Mesenchymal stem cell (in vitro differentiated cells and primary cell): ENCODE measurements around the gene SLC12A3.

Experiments used
- DNase-seq: peaks from one replicate; pipeline ENCODE4 v3.0.0-alpha.2; 2013
- H2AFZ ChIP-seq: one replicate; pipeline ENCODE4 v1.6.1; 2013; ENCODE audit warnings: low read depth, mild to moderate bottlenecking, control low read depth, inconsistent platforms, low read length, moderate library complexity
- H2AK5ac ChIP-seq: 2 replicates; pipeline ENCODE4 v1.6.1; 2013; ENCODE audit warnings: low read length, moderate library complexity, mild to moderate bottlenecking, inconsistent platforms; ENCODE audit not compliant: severe bottlenecking
- H2BK120ac ChIP-seq: one replicate; pipeline ENCODE4 v1.6.1; 2013; ENCODE audit warnings: low read depth, mild to moderate bottlenecking, inconsistent platforms, low read length, moderate library complexity
- H2BK12ac ChIP-seq, 2 experiments: one replicate each; pipeline ENCODE4 v1.6.1; 2013; ENCODE audit warnings: inconsistent platforms in 2 of 2, low read length in 2 of 2, mild to moderate bottlenecking in 2 of 2, moderate library complexity in 2 of 2, control low read depth in 1 of 2
- H2BK15ac ChIP-seq: one replicate; pipeline ENCODE4 v1.6.1; 2013; ENCODE audit warnings: mild to moderate bottlenecking, low read depth, inconsistent platforms; ENCODE audit not compliant: poor library complexity, severe bottlenecking
- H2BK5ac ChIP-seq: 2 replicates; pipeline ENCODE4 v1.6.1; 2013; ENCODE audit warnings: low read depth, mild to moderate bottlenecking, low read length, control low read depth, inconsistent platforms; ENCODE audit not compliant: poor library complexity, severe bottlenecking
- H3K14ac ChIP-seq, 2 experiments: one replicate each; pipeline ENCODE4 v1.6.1; 2013; ENCODE audit warnings: inconsistent platforms in 2 of 2, low read length in 2 of 2, control low read depth in 1 of 2, mild to moderate bottlenecking in 1 of 2, moderate library complexity in 1 of 2
- H3K18ac ChIP-seq, 2 experiments: one replicate each; pipeline ENCODE4 v1.6.1; 2013; ENCODE audit warnings: inconsistent platforms in 2 of 2, low read length in 2 of 2, control low read depth in 1 of 2, low read depth in 1 of 2, mild to moderate bottlenecking in 1 of 2
- H3K23ac ChIP-seq, 2 experiments: one replicate each; pipeline ENCODE4 v1.6.1; 2013; ENCODE audit warnings: inconsistent platforms in 2 of 2, low read length in 2 of 2, mild to moderate bottlenecking in 2 of 2, moderate library complexity in 2 of 2, control low read depth in 1 of 2
- H3K27ac ChIP-seq: 2 replicates; pipeline ENCODE4 v1.5.1; 2013; ENCODE audit warnings: mild to moderate bottlenecking, moderate library complexity, low read length, control low read depth, inconsistent platforms; ENCODE audit not compliant: poor library complexity, severe bottlenecking
- H3K27me3 ChIP-seq, 2 experiments: 2 replicates each; pipeline versions ENCODE4 v1.6.1 to v1.7.0; 2013; ENCODE audit warnings: low read length in 2 of 2, mild to moderate bottlenecking in 2 of 2, moderate library complexity in 2 of 2, control low read depth in 1 of 2, inconsistent platforms in 1 of 2; ENCODE audit not compliant: control insufficient read depth in 1 of 2, insufficient read depth in 1 of 2
- H3K36me3 ChIP-seq, 2 experiments: 2 replicates each; pipeline versions ENCODE4 v1.6.1 to v1.7.0; 2013; ENCODE audit warnings: low read length in 2 of 2, control low read depth in 1 of 2, inconsistent platforms in 1 of 2, low read depth in 1 of 2, mild to moderate bottlenecking in 1 of 2; ENCODE audit not compliant: insufficient read depth in 2 of 2, control insufficient read depth in 1 of 2
- H3K4ac ChIP-seq, 2 experiments: one replicate each; pipeline ENCODE4 v1.6.1; 2013; ENCODE audit warnings: inconsistent platforms in 2 of 2, low read length in 2 of 2, mild to moderate bottlenecking in 2 of 2, moderate library complexity in 2 of 2, control low read depth in 1 of 2, low read depth in 1 of 2
- H3K4me1 ChIP-seq: 2 replicates; pipeline ENCODE4 v1.6.1; 2013; ENCODE audit warnings: low read depth, low read length, control low read depth; ENCODE audit not compliant: control insufficient read depth, insufficient read depth
- H3K4me2 ChIP-seq: 2 replicates; pipeline ENCODE4 v1.6.1; 2013; ENCODE audit warnings: low read length, mild to moderate bottlenecking, inconsistent platforms; ENCODE audit not compliant: poor library complexity, severe bottlenecking
- H3K4me3 ChIP-seq, 2 experiments: 2 replicates each; pipeline versions ENCODE4 v1.5.1 to v1.7.0; 2013; ENCODE audit warnings: low read length in 2 of 2, mild to moderate bottlenecking in 2 of 2, control low read depth in 1 of 2, low read depth in 1 of 2; ENCODE audit not compliant: insufficient read depth in 1 of 2
- H3K79me1 ChIP-seq: replicated peaks from 2 replicates; pipeline ENCODE4 v1.6.1; 2013; ENCODE audit warnings: mild to moderate bottlenecking, control low read depth, low read length, inconsistent platforms; ENCODE audit not compliant: poor library complexity, severe bottlenecking
- H3K9ac ChIP-seq: 2 replicates; pipeline ENCODE4 v1.7.0; 2013; ENCODE audit warnings: mild to moderate bottlenecking, low read length, moderate library complexity
- H3K9me3 ChIP-seq: 2 replicates; pipeline ENCODE4 v1.7.0; 2013; ENCODE audit warnings: mild to moderate bottlenecking, low read length; ENCODE audit not compliant: control insufficient read depth
- H4K8ac ChIP-seq: one replicate; pipeline ENCODE4 v1.6.1; 2013; ENCODE audit warnings: inconsistent platforms, mild to moderate bottlenecking, low read length, moderate library complexity
- H4K91ac ChIP-seq: one replicate; pipeline ENCODE4 v1.6.1; 2013; ENCODE audit warnings: mild to moderate bottlenecking, low read length, inconsistent platforms
- WGBS: methylation state at CpG from one replicate; pipeline ENCODE4 v1.1.7; 2013; ENCODE audit warnings: mixed read lengths; 5-methylcytosine and 5-hydroxymethylcytosine counted together

Gene SLC12A3

GRCh38 chr16:56938664-56939513, 73.9 kb downstream of the SLC12A3 start:
- H2BK5ac ChIP-seq: no peak overlapping the region
- no peak overlapping the region for H3K4ac ChIP-seq
- DNase-seq: no peak
- 92% methylated on average over 8 of the region's 8 CpGs for WGBS
- H3K23ac ChIP-seq: no peak overlapping the region
- no peak overlapping the region for H3K14ac ChIP-seq
- no peak overlapping the region for H2BK12ac ChIP-seq
- no peak overlapping the region for H2AK5ac ChIP-seq
- no peaks in the 10 kb centered on the region for H3K9me3 ChIP-seq
- no peak overlapping the region for H2BK15ac ChIP-seq
- no peak overlapping the region for H3K4me3 ChIP-seq
- H2BK120ac ChIP-seq: no peak overlapping the region
- H2AFZ ChIP-seq: no peak overlapping the region
- no peak overlapping the region for H4K91ac ChIP-seq
- no peak overlapping the region for H3K27ac ChIP-seq
- peaks cover 46 to 93% of the 10 kb centered on the region in 2 experiments for H3K36me3 ChIP-seq
- no peaks in the 10 kb centered on the region for H3K27me3 ChIP-seq
- peaks cover under 1% of the 10 kb centered on the region for H3K4me1 ChIP-seq
- H4K8ac ChIP-seq: no peak overlapping the region
- no peak overlapping the region for H3K4me2 ChIP-seq
- H3K18ac ChIP-seq: no peak overlapping the region
- no peak overlapping the region for H3K9ac ChIP-seq
- H3K79me1 ChIP-seq: peaks cover 22% of the 10 kb centered on the region

- Histone ChIP-seq H3K4ac (no peak overlapping the region), H3K9me3 (no peaks in the 10 kb centered on the region), H3K9ac (no peak overlapping the region), H2BK5ac (no peak overlapping the region), H2BK12ac (no peak overlapping the region), H3K4me1 (peaks cover 2% of the 10 kb centered on the region), H3K4me3 (no peak overlapping the region), H3K4me2 (no peak overlapping the region), H2BK120ac (no peak overlapping the region), H3K14ac (no peak overlapping the region), H3K27me3 (no peaks in the 10 kb centered on the region), H3K79me1 (peaks cover 22% of the 10 kb centered on the region), H3K23ac (no peak overlapping the region), H3K36me3 (peaks cover 48 to 98% of the 10 kb centered on the region in 2 experiments), H3K27ac (no peak overlapping the region), H2AFZ (no peak overlapping the region), H2AK5ac (no peak overlapping the region), H3K18ac (no peak overlapping the region), H4K8ac (no peak overlapping the region), H4K91ac (no peak overlapping the region), H2BK15ac (no peak overlapping the region)
- DNase-seq: no peak
- WGBS: 96% methylated on average over 2 of the region's 4 CpGs
Observed at GRCh38 chr16:56939801-56940200, 74.8 kb downstream of the SLC12A3 start.

DNA sequence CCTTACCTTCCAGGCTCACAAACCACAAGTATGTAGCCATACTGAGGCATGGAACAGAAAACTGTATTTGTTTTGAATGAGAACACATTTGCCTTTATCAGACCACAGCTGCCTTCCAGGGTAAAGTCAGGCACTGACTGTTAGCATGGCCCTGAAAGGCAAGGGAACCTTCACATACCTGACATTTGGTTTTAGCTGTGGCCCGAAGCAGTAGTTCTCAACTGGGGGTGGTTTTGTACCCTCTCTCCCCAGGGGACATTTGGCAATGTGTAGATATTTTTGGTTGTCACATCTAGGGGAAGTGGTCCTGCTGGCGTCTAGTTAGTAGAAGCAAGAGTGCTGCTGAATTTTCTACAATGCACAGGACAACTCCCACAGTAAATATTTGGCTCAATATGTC, 76.1 kb downstream of the SLC12A3 start:
- H3K4me1 ChIP-seq: peaks cover 7% of the 10 kb centered on the region

DNA sequence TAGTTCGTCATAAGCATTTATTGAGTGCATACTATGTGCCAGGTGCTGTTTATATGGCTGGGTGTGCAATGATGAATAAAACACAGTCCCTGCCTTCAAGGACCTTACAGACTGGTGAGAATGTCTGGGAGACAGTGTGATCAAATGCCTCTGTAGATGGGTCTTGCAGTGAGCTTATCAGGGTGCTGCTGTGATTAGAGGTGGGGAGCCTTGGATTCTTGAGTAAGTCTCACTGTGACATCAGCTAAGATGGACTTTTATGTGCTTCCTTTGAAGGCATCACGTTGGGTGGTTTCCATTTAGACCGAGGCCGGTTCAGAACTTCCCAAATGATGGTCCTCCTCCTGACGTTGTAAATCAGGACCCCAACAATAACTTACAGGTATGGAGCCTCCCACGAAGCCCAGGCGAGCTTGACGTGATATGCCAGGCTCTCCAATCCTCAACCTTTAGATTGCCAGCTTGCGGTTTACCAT, 76.9 kb downstream of the SLC12A3 start:
- 92% methylated on average over 9 of the region's 9 CpGs for WGBS
- Histone ChIP-seq H3K9ac (no peak overlapping the region), H2BK5ac (no peak overlapping the region), H3K9me3 (no peaks in the 10 kb centered on the region), H2AK5ac (no peak overlapping the region), H3K27me3 (no peaks in the 10 kb centered on the region), H3K23ac (no peak overlapping the region), H3K79me1 (peaks cover 20% of the 10 kb centered on the region), H2AFZ (no peak overlapping the region), H3K4me1 (peaks cover 10% of the 10 kb centered on the region), H3K4ac (no peak overlapping the region), H3K14ac (no peak overlapping the region), H3K4me3 (no peak overlapping the region), H3K4me2 (no peak overlapping the region), H3K18ac (no peak overlapping the region), H2BK120ac (no peak overlapping the region), H3K36me3 (peaks cover 49 to 94% of the 10 kb centered on the region in 2 experiments), H2BK15ac (no peak overlapping the region), H2BK12ac (no peak overlapping the region), H3K27ac (no peak overlapping the region), H4K91ac (no peak overlapping the region), H4K8ac (no peak overlapping the region)
- no peak for DNase-seq

More for the DNA sequence above, 76.1 kb downstream of the SLC12A3 start:
- H3K27me3 ChIP-seq: no peaks in the 10 kb centered on the region
- peak overlapping the region; percentile 7 for H3K4me2 ChIP-seq
- no peak overlapping the region for H3K18ac ChIP-seq
- 100% methylated on average over 1 of the region's 2 CpGs for WGBS
- no peak overlapping the region for H2BK120ac ChIP-seq
- H2AFZ ChIP-seq: no peak overlapping the region
- no peak overlapping the region for H2AK5ac ChIP-seq
- peak overlapping the region; percentile 9 for H3K9ac ChIP-seq
- no peak overlapping the region for H2BK5ac ChIP-seq
- H2BK15ac ChIP-seq: no peak overlapping the region
- H4K8ac ChIP-seq: no peak overlapping the region
- no peak overlapping the region for H3K23ac ChIP-seq
- peaks cover 22% of the 10 kb centered on the region for H3K79me1 ChIP-seq
- no peaks in the 10 kb centered on the region for H3K9me3 ChIP-seq
- no peak overlapping the region for H4K91ac ChIP-seq
- no peak for DNase-seq
- H3K4me3 ChIP-seq: no peak overlapping the region
- H2BK12ac ChIP-seq: no peak overlapping the region
- peaks cover 48 to 96% of the 10 kb centered on the region in 2 experiments for H3K36me3 ChIP-seq
- H3K14ac ChIP-seq: peak overlapping the region in 1 of 2 experiments; percentile 72
- peak overlapping the region; percentile 5 for H3K27ac ChIP-seq
- no peak overlapping the region for H3K4ac ChIP-seq
